ENCODE measurements around the gene AXL. TPM values are rescaled to one million over a fixed set of nuclear protein-coding genes. Genes with fewer than 3 reads are reported as not detected.
"Not testable (repeated sequence)": the region's sequence is repeated elsewhere in the genome, so short reads cannot be mapped to it uniquely, and the experiment has no call there.

Gene AXL
- total RNA-seq, 6 experiments from 2014 or later, result 419 to 474 (median 458) TPM

GRCh38 chr19:41274802-41275201 lies 55.8 kb downstream of the AXL start:
- Mint-ChIP-seq H3K36me3 (ENCODE audit: low read depth) (peaks cover 56% of the 10 kb centered on the region), H3K4me3 (no peak overlapping the region), H3K4me1 (ENCODE audit: low read depth) (no peaks in the 10 kb centered on the region), H3K27me3 (ENCODE audit: insufficient read depth) (peaks cover 2% of the 10 kb centered on the region), H3K9me3 (no peaks in the 10 kb centered on the region), H3K27ac (no peak overlapping the region)
- no peak for DNase-seq
- TF ChIP-seq CTCF (IDR thresholded peaks at IDR 0.05), result no peak

- H3K36me3 Mint-ChIP-seq (ENCODE audit: low read depth), result peaks cover 68% of the 10 kb centered on the region
- peaks cover 2% of the 10 kb centered on the region for H3K27me3 Mint-ChIP-seq (ENCODE audit: insufficient read depth)
- DNase-seq, result no peak
- H3K4me1 Mint-ChIP-seq (ENCODE audit: low read depth), result no peaks in the 10 kb centered on the region
- no peak overlapping the region for H3K4me3 Mint-ChIP-seq
- no peak overlapping the region; the same call in 1 of the 2 replicates for H3K27ac Mint-ChIP-seq
- TF ChIP-seq CTCF (IDR thresholded peaks at IDR 0.05), result no peak
- no peaks in the 10 kb centered on the region for H3K9me3 Mint-ChIP-seq
Measured at GRCh38 chr19:41276231-41276630, 57.2 kb downstream of the AXL start.

GRCh38 chr19:41278478-41278877 lies 59.5 kb downstream of the AXL start:
- no peak for DNase-seq
- Mint-ChIP-seq H3K4me1 (ENCODE audit: low read depth) (no peaks in the 10 kb centered on the region), H3K4me3 (no peak overlapping the region), H3K27ac (no peak overlapping the region), H3K27me3 (ENCODE audit: insufficient read depth) (no peaks in the 10 kb centered on the region; the same call in none of the 2 replicates), H3K36me3 (ENCODE audit: low read depth) (peaks cover 59% of the 10 kb centered on the region), H3K9me3 (no peaks in the 10 kb centered on the region)
- no peak for TF ChIP-seq CTCF (IDR thresholded peaks at IDR 0.05)

GRCh38 chr19:41288673-41289530 lies 69.9 kb downstream of the AXL start:
- Mint-ChIP-seq H3K27ac (no peak overlapping the region), H3K36me3 (ENCODE audit: low read depth) (peaks cover 38% of the 10 kb centered on the region), H3K9me3 (no peaks in the 10 kb centered on the region)

GRCh38 chr19:41289814-41290213 lies 70.8 kb downstream of the AXL start:
- not testable (repeated sequence) for H3K4me3 Mint-ChIP-seq; H3K27me3 Mint-ChIP-seq (ENCODE audit: insufficient read depth); H3K9me3 Mint-ChIP-seq; DNase-seq; H3K27ac Mint-ChIP-seq; H3K4me1 Mint-ChIP-seq (ENCODE audit: low read depth)
- H3K36me3 Mint-ChIP-seq (ENCODE audit: low read depth), result peaks cover 41% of the 10 kb centered on the region

More at GRCh38 chr19:41288673-41289530, 69.9 kb downstream of the AXL start:
- DNase-seq, result no peak
- Mint-ChIP-seq H3K4me3 (no peak overlapping the region), H3K27me3 (ENCODE audit: insufficient read depth) (no peaks in the 10 kb centered on the region), H3K4me1 (ENCODE audit: low read depth) (no peaks in the 10 kb centered on the region)
- no peak for TF ChIP-seq CTCF (IDR thresholded peaks at IDR 0.05)

GRCh38 chr19:41294393-41294792 lies 75.4 kb downstream of the AXL start:
- H3K27me3 Mint-ChIP-seq (ENCODE audit: insufficient read depth), result peaks cover 7% of the 10 kb centered on the region
- no peak overlapping the region; the same call in 1 of the 2 replicates for H3K27ac Mint-ChIP-seq
- H3K4me3 Mint-ChIP-seq, result no peak overlapping the region
- peaks cover 63% of the 10 kb centered on the region for H3K36me3 Mint-ChIP-seq (ENCODE audit: low read depth)
- H3K9me3 Mint-ChIP-seq, result no peaks in the 10 kb centered on the region
- H3K4me1 Mint-ChIP-seq (ENCODE audit: low read depth), result peaks cover 48% of the 10 kb centered on the region
- DNase-seq, result no peak
- no peak for TF ChIP-seq CTCF (IDR thresholded peaks at IDR 0.05)
